ENCODE measurements around the gene ZNF287.
"Not testable (repeated sequence)": the region's sequence is repeated elsewhere in the genome, so short reads cannot be mapped to it uniquely, and the experiment has no call there.

The ZNF287 gene

GRCh38 chr17:16568541-16569357, at the start of gene ZNF287:
Gene ZNF287 (minus strand): TSS chr17:16569204. CDS start chr17:16567731, 1,473 bp downstream.
- DNase-seq (ENCODE audit: low spot score): peak; percentile 95

GRCh38 chr17:16617481-16618060, 48.6 kb upstream of the ZNF287 start:
- no peak for DNase-seq (ENCODE audit: low spot score)

GRCh38 chr17:16599537-16599936, 30.5 kb upstream of the ZNF287 start:
- DNase-seq (ENCODE audit: low spot score): no peak

- DNase-seq (ENCODE audit: low spot score): no peak
Measured at GRCh38 chr17:16593356-16594102, 24.5 kb upstream of the ZNF287 start.

GRCh38 chr17:16589097-16589969, 20.3 kb upstream of the ZNF287 start:
- DNase-seq (ENCODE audit: low spot score): peak; percentile 92

- DNase-seq (ENCODE audit: low spot score): no peak
Measured at GRCh38 chr17:16585796-16586195, 16.8 kb upstream of the ZNF287 start.

- peak; percentile 94 for DNase-seq (ENCODE audit: low spot score)
Measured at GRCh38 chr17:16584273-16584995, 15.4 kb upstream of the ZNF287 start.

- no peak for DNase-seq (ENCODE audit: low spot score)
Measured at GRCh38 chr17:16583781-16584180, 14.8 kb upstream of the ZNF287 start.

- DNase-seq (ENCODE audit: low spot score): no peak
Measured at GRCh38 chr17:16573466-16573865, 4.5 kb upstream of the ZNF287 start.

- DNase-seq (ENCODE audit: low spot score): no peak
Measured at GRCh38 chr17:16569358-16569712, 331 bp upstream of the ZNF287 start.

GRCh38 chr17:16552637-16553045, 16.4 kb downstream of the ZNF287 start:
- DNase-seq (ENCODE audit: low spot score): no peak

- no peak for DNase-seq (ENCODE audit: low spot score)
Measured at GRCh38 chr17:16551878-16552636, 16.9 kb downstream of the ZNF287 start.

- no peak for DNase-seq (ENCODE audit: low spot score)
Measured at GRCh38 chr17:16537130-16537458, 31.9 kb downstream of the ZNF287 start.

- DNase-seq (ENCODE audit: low spot score): no peak
Measured at GRCh38 chr17:16534236-16534635, 34.8 kb downstream of the ZNF287 start.

- no peak for DNase-seq (ENCODE audit: low spot score)
Measured at GRCh38 chr17:16529906-16530305, 39.1 kb downstream of the ZNF287 start.

- no peak for DNase-seq (ENCODE audit: low spot score)
Measured at GRCh38 chr17:16527298-16527697, 41.7 kb downstream of the ZNF287 start.

GRCh38 chr17:16525556-16525955, 43.4 kb downstream of the ZNF287 start:
- DNase-seq (ENCODE audit: low spot score): not testable (repeated sequence)

- DNase-seq (ENCODE audit: low spot score): peak; percentile 74
Measured at GRCh38 chr17:16521070-16521727, 47.8 kb downstream of the ZNF287 start.

- DNase-seq (ENCODE audit: low spot score): no peak
Measured at GRCh38 chr17:16519021-16519420, 50.0 kb downstream of the ZNF287 start.

- no peak for DNase-seq (ENCODE audit: low spot score)
Measured at GRCh38 chr17:16517477-16517876, 51.5 kb downstream of the ZNF287 start.

Measured in CD4-positive, alpha-beta T cell treated with Interleukin-6 at 100 ng/mL for 8 hours (primary cell).